ENCODE results near the gene KCNG2.
"Not testable (repeated sequence)": the region's sequence is repeated elsewhere in the genome, so short reads cannot be mapped to it uniquely, and the experiment has no call there.

Gene KCNG2

GRCh38 chr18:79873449-79874110 lies 75.8 kb downstream of the KCNG2 start:
- DNase-seq = no peak

- no peak for DNase-seq
Observed at GRCh38 chr18:79874553-79875530, 77.1 kb downstream of the KCNG2 start.

- DNase-seq = no peak
Observed at GRCh38 chr18:79875531-79875919, 77.8 kb downstream of the KCNG2 start.

GRCh38 chr18:79875931-79876461 lies 78.3 kb downstream of the KCNG2 start:
- DNase-seq = no peak

- DNase-seq = no peak
Observed at GRCh38 chr18:79876497-79876896, 78.8 kb downstream of the KCNG2 start.

- DNase-seq = no peak
Observed at GRCh38 chr18:79877163-79878091, 79.7 kb downstream of the KCNG2 start.

GRCh38 chr18:79878246-79878645 lies 80.5 kb downstream of the KCNG2 start:
- not testable (repeated sequence) for DNase-seq

GRCh38 chr18:79878741-79879378 lies 81.1 kb downstream of the KCNG2 start:
- DNase-seq = no peak

GRCh38 chr18:79879566-79879965 lies 81.8 kb downstream of the KCNG2 start:
- DNase-seq = no peak

GRCh38 chr18:79881695-79882094 lies 84.0 kb downstream of the KCNG2 start:
- DNase-seq = no peak

GRCh38 chr18:79882522-79883241 lies 84.9 kb downstream of the KCNG2 start:
- DNase-seq = no peak

- DNase-seq = no peak
Observed at GRCh38 chr18:79883461-79884293, 85.9 kb downstream of the KCNG2 start.

GRCh38 chr18:79884294-79884962 lies 86.7 kb downstream of the KCNG2 start:
- no peak for DNase-seq

GRCh38 chr18:79884963-79885728 lies 87.4 kb downstream of the KCNG2 start:
- no peak for DNase-seq

- no peak for DNase-seq
Observed at GRCh38 chr18:79887181-79888000, 89.7 kb downstream of the KCNG2 start.

- DNase-seq = no peak
Observed at GRCh38 chr18:79888016-79888415, 90.3 kb downstream of the KCNG2 start.

- DNase-seq = no peak
Observed at GRCh38 chr18:79889569-79889968, 91.8 kb downstream of the KCNG2 start.

GRCh38 chr18:79890674-79891073 lies 92.9 kb downstream of the KCNG2 start:
- DNase-seq = no peak
